ENCODE results near the gene YKT6. TPM values are rescaled to one million over a fixed set of nuclear protein-coding genes. Genes with fewer than 3 reads are reported as not detected.

The YKT6 gene
- polyA plus RNA-seq, 1 donor (not counting 4 experiments of a cell fraction or from before 2014, with no cell fraction given): 148 TPM

GRCh38 chr7:44194069-44194468 lies 6.7 kb upstream of the YKT6 start:
- Histone ChIP-seq H3K9me1 (ENCODE audit: control insufficient read depth, extremely low read depth, insufficient read depth, low read length) (no peaks in the 10 kb centered on the region), H3K9me3 (ENCODE audit: control insufficient read depth, low read depth, low read length) (no peaks in the 10 kb centered on the region), H3K4me3 (ENCODE audit: control insufficient read depth in 2 of 3, extremely low read depth in 1 of 3, insufficient read depth in 2 of 3, low read depth in 1 of 3, low read length in 3 of 3) (no peak overlapping the region), H3K36me3 (ENCODE audit: control insufficient read depth in 2 of 2, extremely low read depth in 1 of 2, insufficient read depth in 2 of 2, low read length in 2 of 2) (no peaks in the 10 kb centered on the region), H3K27me3 (ENCODE audit: control insufficient read depth, extremely low read depth, insufficient read depth, low read length) (peaks cover 4% of the 10 kb centered on the region), H4K20me1 (ENCODE audit: control insufficient read depth, extremely low read depth, insufficient read depth, low read length) (no peaks in the 10 kb centered on the region), H2AFZ (ENCODE audit: control insufficient read depth, low read length) (no peak overlapping the region), H3K79me2 (ENCODE audit: control insufficient read depth, insufficient read depth, low read length) (no peaks in the 10 kb centered on the region), H3K9ac (ENCODE audit: control insufficient read depth, extremely low read depth, insufficient read depth, low read length) (no peak overlapping the region), H3K4me1 (ENCODE audit: control insufficient read depth, extremely low read depth, insufficient read depth, low read length) (peaks cover 5% of the 10 kb centered on the region), H3K4me2 (ENCODE audit: control insufficient read depth, extremely low read depth, insufficient read depth, low read depth, low read length) (no peak overlapping the region), H3K27ac (ENCODE audit: control insufficient read depth, insufficient read depth, low read length) (no peak overlapping the region)
- no peak for FAIRE-seq
- TF ChIP-seq EZH2 (IDR thresholded peaks at IDR 0.05; ENCODE audit: low read length): no peak
- TF ChIP-seq CTCF (optimal IDR thresholded peaks at IDR 0.05 in 1 of 3, IDR thresholded peaks at IDR 0.05 in 1 of 3, conservative IDR thresholded peaks at IDR 0.05 in 1 of 3; ENCODE audit: extremely low read depth in 1 of 3, insufficient read depth in 2 of 3, low read length in 3 of 3): no peak
- dilution Hi-C loops (cut with MboI; ENCODE audit: extremely low pct_ligation_motif_present, low sequenced_read_pairs): no loop called here
- no peak for DNase-seq (ENCODE audit: low read depth, low spot score)

- dilution Hi-C loops (cut with MboI; ENCODE audit: extremely low pct_ligation_motif_present, low sequenced_read_pairs): no loop called here
- FAIRE-seq (no peak), DNase-seq (ENCODE audit: low read depth, low spot score) (no peak)
- Histone ChIP-seq H3K79me2 (ENCODE audit: control insufficient read depth, insufficient read depth, low read length) (no peaks in the 10 kb centered on the region), H3K4me2 (ENCODE audit: control insufficient read depth, extremely low read depth, insufficient read depth, low read depth, low read length) (no peak overlapping the region), H3K4me1 (ENCODE audit: control insufficient read depth, extremely low read depth, insufficient read depth, low read length) (peaks cover 5% of the 10 kb centered on the region), H3K9me3 (ENCODE audit: control insufficient read depth, low read depth, low read length) (no peaks in the 10 kb centered on the region), H3K27me3 (ENCODE audit: control insufficient read depth, extremely low read depth, insufficient read depth, low read length) (peaks cover 4% of the 10 kb centered on the region), H3K4me3 (ENCODE audit: control insufficient read depth in 2 of 3, extremely low read depth in 1 of 3, insufficient read depth in 2 of 3, low read depth in 1 of 3, low read length in 3 of 3) (no peak overlapping the region), H3K9ac (ENCODE audit: control insufficient read depth, extremely low read depth, insufficient read depth, low read length) (no peak overlapping the region), H3K9me1 (ENCODE audit: control insufficient read depth, extremely low read depth, insufficient read depth, low read length) (no peaks in the 10 kb centered on the region), H2AFZ (ENCODE audit: control insufficient read depth, low read length) (no peak overlapping the region), H3K36me3 (ENCODE audit: control insufficient read depth in 2 of 2, extremely low read depth in 1 of 2, insufficient read depth in 2 of 2, low read length in 2 of 2) (no peaks in the 10 kb centered on the region), H4K20me1 (ENCODE audit: control insufficient read depth, extremely low read depth, insufficient read depth, low read length) (no peaks in the 10 kb centered on the region), H3K27ac (ENCODE audit: control insufficient read depth, insufficient read depth, low read length) (no peak overlapping the region)
- no peak for TF ChIP-seq CTCF (optimal IDR thresholded peaks at IDR 0.05 in 1 of 3, IDR thresholded peaks at IDR 0.05 in 1 of 3, conservative IDR thresholded peaks at IDR 0.05 in 1 of 3; ENCODE audit: extremely low read depth in 1 of 3, insufficient read depth in 2 of 3, low read length in 3 of 3)
- no peak for TF ChIP-seq EZH2 (IDR thresholded peaks at IDR 0.05; ENCODE audit: low read length)
Observed at GRCh38 chr7:44194562-44195145, 6.1 kb upstream of the YKT6 start.

All from keratinocyte (primary cell).